HCT116 (cell line): ENCODE data around the gene AACS. TPM values are rescaled to one million over a fixed set of nuclear protein-coding genes. Genes with fewer than 3 reads are reported as not detected.

Experiments used
- ATAC-seq: fragments of 200-7000 bp; cut with Tn5 transposase; 2 replicates; pipeline ENCODE4 v1.9.1; 2020; ENCODE audit warnings: mild to moderate bottlenecking, moderate library complexity
- BruUV-seq: library from RNA; stranded (reverse); fragments of 400-500 nt; replicated peaks from 2 replicates; lab custom pipeline; 2021; lab: Mats Ljungman, UMichigan
- CTCF ChIA-PET: fragments of 300-600 bp; sonication (Branson Sonifier 250); formaldehyde crosslinking; loops from one replicate; lab custom pipeline; 2021; ENCODE audit warnings: antibody characterized with exemption; lab: Charles Lee
- POLR2A ChIA-PET: fragments of 300-600, 350-600 bp; sonication (Branson Sonifier 250); formaldehyde crosslinking; loops from one replicate; lab custom pipeline; 2021; ENCODE audit warnings: antibody characterized with exemption; lab: Charles Lee
- RAD21 ChIA-PET, 2 experiments: fragments of 300-600 bp; sonication (Branson Sonifier 250); formaldehyde crosslinking; loops; one replicate each; lab custom pipeline; 2023; ENCODE audit warnings: low total read pairs in 2 of 2; ENCODE audit not compliant: uncharacterized antibody in 2 of 2, unreplicated experiment in 2 of 2, low non-redundant PET in 1 of 2; lab: Charles Lee
- DNase-seq: peaks from one replicate; pipeline ENCODE4 v3.0.0-alpha.2; 2010; ENCODE audit warnings: low read depth, low spot score
- H2AFZ ChIP-seq: fragments of 200-600 bp; shearing (Covaris generic), sonication (generic); 2 replicates; pipeline ENCODE4 v1.6.1; 2017; ENCODE audit warnings: low read depth, mixed run types, mixed read lengths, antibody characterized with exemption, low read length; ENCODE audit not compliant: poor library complexity, severe bottlenecking
- H3K27ac ChIP-seq: 2 replicates; pipeline ENCODE4 v1.5.1; 2012; ENCODE audit warnings: low read depth, low read length
- H3K27me3 ChIP-seq: fragments of 200-600 bp; sonication (generic); 2 replicates; pipeline ENCODE4 v1.6.1; 2016; ENCODE audit warnings: mixed run types, low read length, mixed read lengths; ENCODE audit not compliant: insufficient read depth
- H3K36me3 ChIP-seq, 2 experiments: fragments of 200-500 bp in 1 of 2; fragments of 200-600 bp in 1 of 2; sonication (Bioruptor generic) in 1 of 2; sonication (generic) in 1 of 2; 2 replicates each; pipeline versions ENCODE4 v1.5.1 to v1.6.1; 2014 to 2016; ENCODE audit warnings: low read length in 2 of 2, inconsistent platforms in 1 of 2, mixed read lengths in 1 of 2, mixed run types in 1 of 2; ENCODE audit not compliant: insufficient read depth in 2 of 2, control insufficient read depth in 1 of 2
- H3K4me1 ChIP-seq, 2 experiments: fragments of 200-600 bp in 1 of 2; sonication (generic) in 1 of 2; 2 replicates each; pipeline versions ENCODE4 v1.5.1 to v1.6.1; 2012 to 2017; ENCODE audit warnings: low read length in 2 of 2, inconsistent platforms in 1 of 2, mild to moderate bottlenecking in 1 of 2, mixed read lengths in 1 of 2, mixed run types in 1 of 2, moderate library complexity in 1 of 2; ENCODE audit not compliant: insufficient read depth in 2 of 2, control insufficient read depth in 1 of 2
- H3K4me2 ChIP-seq: fragments of 200-600 bp; sonication (generic); 2 replicates; pipeline ENCODE4 v1.6.1; 2017; ENCODE audit warnings: mixed run types, low read length, mixed read lengths
- H3K4me3 ChIP-seq, 2 experiments: fragments of 200-600 bp in 1 of 2; sonication (generic) in 1 of 2; replicated peaks in 1 of 2; 2 replicates each; pipeline ENCODE4 v1.5.1; 2011 to 2016; ENCODE audit warnings: low read length in 2 of 2, control low read depth in 1 of 2, low read depth in 1 of 2, mild to moderate bottlenecking in 1 of 2, mixed read lengths in 1 of 2, mixed run types in 1 of 2
- H3K79me2 ChIP-seq: fragments of 200-600 bp; sonication (generic); 2 replicates; pipeline ENCODE4 v1.6.1; 2017; ENCODE audit warnings: mild to moderate bottlenecking, mixed run types, low read length, moderate library complexity, mixed read lengths; ENCODE audit not compliant: insufficient read depth
- H3K9ac ChIP-seq: fragments of 200-600 bp; sonication (generic); 2 replicates; pipeline ENCODE4 v1.6.1; 2016; ENCODE audit warnings: low read length, mixed read lengths
- H3K9me2 ChIP-seq: fragments of 200-600 bp; sonication (generic), shearing (Covaris generic); 2 replicates; pipeline ENCODE4 v1.6.1; 2017; ENCODE audit warnings: mixed run types, mild to moderate bottlenecking, moderate library complexity; ENCODE audit not compliant: insufficient read depth
- H3K9me3 ChIP-seq, 2 experiments: fragments of 200-500 bp in 1 of 2; fragments of 200-600 bp in 1 of 2; sonication (Bioruptor generic) in 1 of 2; sonication (generic) in 1 of 2; 2 replicates each; pipeline ENCODE4 v1.6.1; 2014 to 2017; ENCODE audit warnings: low read length in 2 of 2, mixed read lengths in 2 of 2, inconsistent platforms in 1 of 2, low read depth in 1 of 2, mild to moderate bottlenecking in 1 of 2, mixed run types in 1 of 2, moderate library complexity in 1 of 2; ENCODE audit not compliant: control insufficient read depth in 1 of 2, insufficient read depth in 1 of 2
- H4K20me1 ChIP-seq: fragments of 200-600 bp; sonication (generic), shearing (Covaris generic); 2 replicates; pipeline ENCODE4 v1.6.1; 2017; ENCODE audit warnings: mixed run types, mild to moderate bottlenecking, moderate library complexity; ENCODE audit not compliant: insufficient read depth
- CBX3 ChIP-seq: IDR thresholded peaks from 2 replicates; pipeline ENCODE4 v1.6.1; 2012; ENCODE audit warnings: low read depth
- CEBPB ChIP-seq: IDR thresholded peaks from 2 replicates; pipeline ENCODE4 v1.6.1; 2012; ENCODE audit warnings: low read depth
- EGR1 ChIP-seq: IDR thresholded peaks from 2 replicates; pipeline ENCODE4 v1.6.1; 2012; ENCODE audit warnings: low read depth
- EZH2 ChIP-seq: fragments of 200-600 bp; sonication (generic); IDR thresholded peaks from 2 replicates; pipeline ENCODE4 v1.6.1; 2017; ENCODE audit warnings: antibody characterized with exemption, mixed run types
- EZH2phosphoT487 ChIP-seq: fragments of 200-600 bp; IDR thresholded peaks from 2 replicates; pipeline ENCODE4 v1.6.1; 2018; ENCODE audit warnings: antibody characterized with exemption, borderline replicate concordance
- POLR2AphosphoS5 ChIP-seq: IDR thresholded peaks from 2 replicates; pipeline ENCODE4 v1.6.1; 2011; ENCODE audit warnings: mild to moderate bottlenecking, low read depth, low read length, moderate library complexity
- SIN3A ChIP-seq: IDR thresholded peaks from 2 replicates; pipeline ENCODE4 v1.6.1; 2012; ENCODE audit warnings: low read depth
- SP1 ChIP-seq: IDR thresholded peaks from 2 replicates; pipeline ENCODE4 v1.6.1; 2012; ENCODE audit warnings: low read depth
- SRF ChIP-seq: IDR thresholded peaks from 2 replicates; pipeline ENCODE4 v1.6.1; 2012; ENCODE audit warnings: low read depth
- TCF7L2 ChIP-seq: IDR thresholded peaks from 2 replicates; pipeline ENCODE4 v1.7.0; 2011; ENCODE audit warnings: borderline replicate concordance, inconsistent platforms; ENCODE audit not compliant: insufficient read depth, insufficient read length; ENCODE audit errors: extremely low read depth
- YY1 ChIP-seq: IDR thresholded peaks from 2 replicates; pipeline ENCODE4 v1.6.1; 2011; ENCODE audit warnings: low read length, low read depth, moderate library complexity, mild to moderate bottlenecking; ENCODE audit not compliant: insufficient replicate concordance; ENCODE audit errors: extremely low read depth
- ZFX ChIP-seq: fragments of 450-650 bp; IDR thresholded peaks from 2 replicates; pipeline ENCODE4 v1.6.1; 2017
- ZNF274 ChIP-seq: fragments of 200-500 bp; sonication (Bioruptor generic); IDR thresholded peaks from 2 replicates; pipeline ENCODE4 v1.6.1; 2014; ENCODE audit warnings: mild to moderate bottlenecking, low read depth, low read length, inconsistent platforms
- intact Hi-C: fragments of 100-400 bp; cut with micrococcal nuclease; formaldehyde crosslinking; loops from 2 replicates; pipeline ENCODE4 v1.10.0; 2022
- total RNA-seq: library from RNA; stranded (reverse); gene quantifications from one replicate; pipeline ENCODE4 v1.2.1, GENCODE V29; 2021; ENCODE audit not compliant: unreplicated experiment
- TF ChIP-seq, protein P1 (sequence below): IDR thresholded peaks from 2 replicates; pipeline ENCODE4 v1.6.1; 2012
- TF ChIP-seq, protein P2 (sequence below), 3 experiments: fragments of 200-600 bp in 1 of 3; sonication (generic) in 1 of 3; IDR thresholded peaks in 2 of 3; conservative IDR thresholded peaks in 1 of 3; 2 replicates each; pipeline ENCODE4 v1.5.1; 2012 to 2017; ENCODE audit warnings: low read depth in 2 of 3, low read length in 2 of 3, antibody characterized with exemption in 1 of 3, borderline replicate concordance in 1 of 3, control low read depth in 1 of 3, mild to moderate bottlenecking in 1 of 3, mixed read lengths in 1 of 3, mixed run types in 1 of 3, moderate library complexity in 1 of 3; ENCODE audit not compliant: insufficient read depth in 1 of 3
- TF ChIP-seq, protein P3 (sequence below): IDR thresholded peaks from 2 replicates; pipeline ENCODE4 v1.6.1; 2011; ENCODE audit warnings: mild to moderate bottlenecking, low read length, moderate library complexity; ENCODE audit not compliant: insufficient replicate concordance; ENCODE audit errors: extremely low read depth

AACS gene
- total RNA-seq, 1 experiment from 2014 or later = 16.0 TPM

DNA sequence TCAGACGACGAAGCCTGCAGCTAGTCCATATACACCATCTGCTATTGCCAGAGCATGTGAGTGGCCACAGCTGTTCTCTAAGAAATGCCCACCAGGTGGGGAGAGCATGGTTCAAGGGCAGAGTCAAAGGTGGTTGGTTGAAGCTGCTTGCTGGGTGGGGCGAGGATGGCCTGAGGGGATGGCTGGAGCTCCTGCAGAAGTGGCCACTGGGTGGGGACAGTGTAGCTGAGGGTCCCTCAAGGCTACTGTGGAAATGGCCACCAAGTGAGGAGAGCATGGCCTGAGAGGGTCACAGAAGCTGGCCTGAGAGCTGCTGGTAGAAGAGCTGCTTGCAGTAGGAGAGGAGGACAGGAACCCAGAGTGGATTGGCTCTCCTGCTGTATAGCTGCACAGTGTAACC is 102.4 kb downstream of the AACS start:
- Histone ChIP-seq H3K9me3 (no peaks in the 10 kb centered on the region), H3K9me2 (no peaks in the 10 kb centered on the region), H3K27ac (no peak overlapping the region), H3K9ac (no peak overlapping the region), H3K4me3 (no peak overlapping the region), H4K20me1 (no peaks in the 10 kb centered on the region)
- BruUV-seq = no TSS peak
- intact Hi-C loops = no loop called here
- ChIA-PET CTCF (no interaction called here), POLR2A (no interaction called here)
- no peak for TF ChIP-seq YY1
- TF ChIP-seq, protein P1, sequence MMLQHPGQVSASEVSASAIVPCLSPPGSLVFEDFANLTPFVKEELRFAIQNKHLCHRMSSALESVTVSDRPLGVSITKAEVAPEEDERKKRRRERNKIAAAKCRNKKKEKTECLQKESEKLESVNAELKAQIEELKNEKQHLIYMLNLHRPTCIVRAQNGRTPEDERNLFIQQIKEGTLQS = no peak
- TF ChIP-seq ZFX = no peak
- TF ChIP-seq, all 23 proteins: peak for 0
- no peak overlapping the region for H3K4me2 ChIP-seq
- H3K4me1 ChIP-seq = no peaks in the 10 kb centered on the region
- ATAC-seq = 0 out of 2 replicates have a peak, but pooled peaks have one; percentile 25
- H3K36me3 ChIP-seq = no peaks in the 10 kb centered on the region
- no peaks in the 10 kb centered on the region for H3K27me3 ChIP-seq
- no peak for DNase-seq
- H3K79me2 ChIP-seq = no peaks in the 10 kb centered on the region
- RAD21 ChIA-PET = no interaction called here
- H2AFZ ChIP-seq = no peak overlapping the region

DNA sequence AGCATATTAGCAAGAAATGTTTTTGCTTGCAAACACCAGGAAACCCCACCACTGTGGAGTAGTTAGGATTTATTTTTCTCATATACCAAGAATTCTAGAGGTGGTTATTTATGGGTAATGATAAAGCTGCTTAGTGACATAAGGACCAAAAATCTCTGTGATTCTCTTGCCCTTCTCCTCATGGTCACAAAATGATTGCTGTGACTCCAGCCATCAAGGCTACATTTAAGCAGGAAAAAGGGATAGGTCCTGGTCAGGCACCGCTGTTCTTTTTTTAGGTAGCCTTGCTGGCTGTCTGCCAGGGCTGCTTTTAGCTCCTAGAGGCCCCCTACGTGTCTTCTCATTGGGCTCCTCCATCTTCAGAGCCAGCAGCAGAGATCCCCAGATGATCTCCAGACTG is 104.2 kb downstream of the AACS start:
- ATAC-seq (no peak), DNase-seq (no peak)
- RAD21 ChIA-PET = no interaction called here
- no peaks in the 10 kb centered on the region for H3K4me1 ChIP-seq
- POLR2A ChIA-PET = no interaction called here
- H3K9me2 ChIP-seq = no peaks in the 10 kb centered on the region
- H3K27ac ChIP-seq = no peak overlapping the region
- no peak overlapping the region for H2AFZ ChIP-seq
- H3K27me3 ChIP-seq = peaks cover 6% of the 10 kb centered on the region
- no peak overlapping the region for H3K9ac ChIP-seq
- H4K20me1 ChIP-seq = no peaks in the 10 kb centered on the region
- no peak overlapping the region for H3K4me2 ChIP-seq
- no peaks in the 10 kb centered on the region for H3K79me2 ChIP-seq
- H3K9me3 ChIP-seq = no peaks in the 10 kb centered on the region
- no TSS peak for BruUV-seq
- TF ChIP-seq ZNF274 = no peak
- TF ChIP-seq SIN3A = no peak
- no peak for TF ChIP-seq CBX3
- no peak for TF ChIP-seq EGR1
- no peak for TF ChIP-seq TCF7L2
- no peak for TF ChIP-seq EZH2
- TF ChIP-seq, protein P1 = no peak
- no peak for TF ChIP-seq CEBPB
- no peak for TF ChIP-seq SP1
- TF ChIP-seq, protein P2, sequence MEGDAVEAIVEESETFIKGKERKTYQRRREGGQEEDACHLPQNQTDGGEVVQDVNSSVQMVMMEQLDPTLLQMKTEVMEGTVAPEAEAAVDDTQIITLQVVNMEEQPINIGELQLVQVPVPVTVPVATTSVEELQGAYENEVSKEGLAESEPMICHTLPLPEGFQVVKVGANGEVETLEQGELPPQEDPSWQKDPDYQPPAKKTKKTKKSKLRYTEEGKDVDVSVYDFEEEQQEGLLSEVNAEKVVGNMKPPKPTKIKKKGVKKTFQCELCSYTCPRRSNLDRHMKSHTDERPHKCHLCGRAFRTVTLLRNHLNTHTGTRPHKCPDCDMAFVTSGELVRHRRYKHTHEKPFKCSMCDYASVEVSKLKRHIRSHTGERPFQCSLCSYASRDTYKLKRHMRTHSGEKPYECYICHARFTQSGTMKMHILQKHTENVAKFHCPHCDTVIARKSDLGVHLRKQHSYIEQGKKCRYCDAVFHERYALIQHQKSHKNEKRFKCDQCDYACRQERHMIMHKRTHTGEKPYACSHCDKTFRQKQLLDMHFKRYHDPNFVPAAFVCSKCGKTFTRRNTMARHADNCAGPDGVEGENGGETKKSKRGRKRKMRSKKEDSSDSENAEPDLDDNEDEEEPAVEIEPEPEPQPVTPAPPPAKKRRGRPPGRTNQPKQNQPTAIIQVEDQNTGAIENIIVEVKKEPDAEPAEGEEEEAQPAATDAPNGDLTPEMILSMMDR (IDR thresholded peaks at IDR 0.05 in 2 of 3, conservative IDR thresholded peaks at IDR 0.05 in 1 of 3; ENCODE audit: borderline replicate concordance in 1 of 3, insufficient read depth in 1 of 3, low read depth in 2 of 3, low read length in 2 of 3) = no peak
- no peak for TF ChIP-seq EZH2phosphoT487
- no peak for TF ChIP-seq POLR2AphosphoS5
- TF ChIP-seq, protein P3, sequence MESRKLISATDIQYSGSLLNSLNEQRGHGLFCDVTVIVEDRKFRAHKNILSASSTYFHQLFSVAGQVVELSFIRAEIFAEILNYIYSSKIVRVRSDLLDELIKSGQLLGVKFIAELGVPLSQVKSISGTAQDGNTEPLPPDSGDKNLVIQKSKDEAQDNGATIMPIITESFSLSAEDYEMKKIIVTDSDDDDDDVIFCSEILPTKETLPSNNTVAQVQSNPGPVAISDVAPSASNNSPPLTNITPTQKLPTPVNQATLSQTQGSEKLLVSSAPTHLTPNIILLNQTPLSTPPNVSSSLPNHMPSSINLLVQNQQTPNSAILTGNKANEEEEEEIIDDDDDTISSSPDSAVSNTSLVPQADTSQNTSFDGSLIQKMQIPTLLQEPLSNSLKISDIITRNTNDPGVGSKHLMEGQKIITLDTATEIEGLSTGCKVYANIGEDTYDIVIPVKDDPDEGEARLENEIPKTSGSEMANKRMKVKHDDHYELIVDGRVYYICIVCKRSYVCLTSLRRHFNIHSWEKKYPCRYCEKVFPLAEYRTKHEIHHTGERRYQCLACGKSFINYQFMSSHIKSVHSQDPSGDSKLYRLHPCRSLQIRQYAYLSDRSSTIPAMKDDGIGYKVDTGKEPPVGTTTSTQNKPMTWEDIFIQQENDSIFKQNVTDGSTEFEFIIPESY = no peak
- TF ChIP-seq SRF = no peak
- no peaks in the 10 kb centered on the region for H3K36me3 ChIP-seq
- no peak overlapping the region for H3K4me3 ChIP-seq
- intact Hi-C loops = no loop called here
- CTCF ChIA-PET = no interaction called here
